Testis (tissue), 2 donors: ENCODE measurements around the gene SLN.

Experiments used
- CTCF ChIP-seq, 3 experiments: fragments of 450-650 bp in 2 of 3; fragments of 200-600 bp in 1 of 3; sonication (generic) in 1 of 3; IDR thresholded peaks; one replicate each; pipeline ENCODE4 v1.5.1; 2016 to 2019; ENCODE audit warnings: antibody characterized with exemption in 3 of 3, mild to moderate bottlenecking in 2 of 3, moderate library complexity in 1 of 3
- POLR2A ChIP-seq: fragments of 450-650 bp; IDR thresholded peaks from one replicate; pipeline ENCODE4 v1.6.1; 2017; ENCODE audit warnings: antibody characterized with exemption, mild to moderate bottlenecking, moderate library complexity

GRCh38 chr11:107665018-107665417, 46.8 kb downstream of the SLN start:
- TF ChIP-seq CTCF (IDR thresholded peaks at IDR 0.05) (no peak), POLR2A (no peak)
